ENCODE data around the gene AGXT2. TPM values are rescaled to one million over a fixed set of nuclear protein-coding genes. Genes with fewer than 3 reads are reported as not detected.

AGXT2 gene
- total and polyA plus RNA-seq, 9 of the 15 experiments (the other 6 are each of a cell fraction or from before 2014, with no cell fraction given) = not detected

- H3K27me3 ChIP-seq (ENCODE audit: control insufficient read depth in 2 of 2, insufficient read depth in 2 of 2, low read length in 2 of 2) = no peaks in the 10 kb centered on the region
- no peaks in the 10 kb centered on the region for H3K4me1 ChIP-seq (replicated peaks in 1 of 2; ENCODE audit: control insufficient read depth in 2 of 2, insufficient read depth in 2 of 2, low read length in 2 of 2)
- H3K9me3 ChIP-seq (replicated peaks; ENCODE audit: control insufficient read depth, insufficient read depth, low read depth, low read length) = no peaks in the 10 kb centered on the region
- H3K27ac ChIP-seq (ENCODE audit: extremely low read depth, low read depth, low read length) = no peak overlapping the region
- H3K4me2 ChIP-seq (ENCODE audit: insufficient read depth, low read length) = no peak overlapping the region
- H3K79me2 ChIP-seq (ENCODE audit: control insufficient read depth, insufficient read depth, low read length) = no peaks in the 10 kb centered on the region
- H4K20me1 ChIP-seq (replicated peaks; ENCODE audit: control insufficient read depth, insufficient read depth, low read length) = no peaks in the 10 kb centered on the region
- WGBS (ENCODE audit: insufficient coverage, low coverage, missing lambda C conversion rate) = 0% methylated on average over 4 of the region's 4 CpGs
- H3K36me3 ChIP-seq (ENCODE audit: control insufficient read depth, insufficient read depth, low read length) = no peaks in the 10 kb centered on the region
- TF ChIP-seq HDAC8 (tag; IDR thresholded peaks at IDR 0.05) = no peak
- TF ChIP-seq, protein P1, sequence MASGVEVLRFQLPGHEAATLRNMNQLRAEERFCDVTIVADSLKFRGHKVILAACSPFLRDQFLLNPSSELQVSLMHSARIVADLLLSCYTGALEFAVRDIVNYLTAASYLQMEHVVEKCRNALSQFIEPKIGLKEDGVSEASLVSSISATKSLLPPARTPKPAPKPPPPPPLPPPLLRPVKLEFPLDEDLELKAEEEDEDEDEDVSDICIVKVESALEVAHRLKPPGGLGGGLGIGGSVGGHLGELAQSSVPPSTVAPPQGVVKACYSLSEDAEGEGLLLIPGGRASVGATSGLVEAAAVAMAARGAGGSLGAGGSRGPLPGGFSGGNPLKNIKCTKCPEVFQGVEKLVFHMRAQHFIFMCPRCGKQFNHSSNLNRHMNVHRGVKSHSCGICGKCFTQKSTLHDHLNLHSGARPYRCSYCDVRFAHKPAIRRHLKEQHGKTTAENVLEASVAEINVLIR (CRISPR knock-in tag; IDR thresholded peaks at IDR 0.05) = no peak
- TF ChIP-seq TBL1XR1 (IDR thresholded peaks at IDR 0.05; ENCODE audit: low read length in 2 of 2) = no peak
- TF ChIP-seq DIDO1 (tag; IDR thresholded peaks at IDR 0.05; ENCODE audit: low read depth) = no peak
- TF ChIP-seq POLR2AphosphoS5 (IDR thresholded peaks at IDR 0.05; ENCODE audit: control insufficient read depth, insufficient read depth, low read depth, low read length) = no peak
- no peak for TF ChIP-seq HNRNPK (IDR thresholded peaks at IDR 0.05; ENCODE audit: low read depth, low read length, poor library complexity, severe bottlenecking)
- no peak for TF ChIP-seq TEAD2 (tag; IDR thresholded peaks at IDR 0.05)
- no peak for TF ChIP-seq ZNF408 (CRISPR knock-in tag; IDR thresholded peaks at IDR 0.05; ENCODE audit: low read depth)
- TF ChIP-seq, protein P2, sequence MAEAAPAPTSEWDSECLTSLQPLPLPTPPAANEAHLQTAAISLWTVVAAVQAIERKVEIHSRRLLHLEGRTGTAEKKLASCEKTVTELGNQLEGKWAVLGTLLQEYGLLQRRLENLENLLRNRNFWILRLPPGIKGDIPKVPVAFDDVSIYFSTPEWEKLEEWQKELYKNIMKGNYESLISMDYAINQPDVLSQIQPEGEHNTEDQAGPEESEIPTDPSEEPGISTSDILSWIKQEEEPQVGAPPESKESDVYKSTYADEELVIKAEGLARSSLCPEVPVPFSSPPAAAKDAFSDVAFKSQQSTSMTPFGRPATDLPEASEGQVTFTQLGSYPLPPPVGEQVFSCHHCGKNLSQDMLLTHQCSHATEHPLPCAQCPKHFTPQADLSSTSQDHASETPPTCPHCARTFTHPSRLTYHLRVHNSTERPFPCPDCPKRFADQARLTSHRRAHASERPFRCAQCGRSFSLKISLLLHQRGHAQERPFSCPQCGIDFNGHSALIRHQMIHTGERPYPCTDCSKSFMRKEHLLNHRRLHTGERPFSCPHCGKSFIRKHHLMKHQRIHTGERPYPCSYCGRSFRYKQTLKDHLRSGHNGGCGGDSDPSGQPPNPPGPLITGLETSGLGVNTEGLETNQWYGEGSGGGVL (CRISPR knock-in tag; IDR thresholded peaks at IDR 0.05) = no peak
- TF ChIP-seq SUPT5H (IDR thresholded peaks at IDR 0.05) = no peak
- no peak for TF ChIP-seq DACH1 (IDR thresholded peaks at IDR 0.05; ENCODE audit: partially characterized antibody)
- TF ChIP-seq ZNF224 (CRISPR knock-in tag; IDR thresholded peaks at IDR 0.05) = no peak
- no peak for TF ChIP-seq ZZZ3 (IDR thresholded peaks at IDR 0.05)
- no peak for TF ChIP-seq TAF7 (tag; IDR thresholded peaks at IDR 0.05)
- TF ChIP-seq ILF3 (IDR thresholded peaks at IDR 0.05; ENCODE audit: borderline replicate concordance) = no peak
- TF ChIP-seq PHF20 (IDR thresholded peaks at IDR 0.05; ENCODE audit: partially characterized antibody) = no peak
- TF ChIP-seq CSDE1 (IDR thresholded peaks at IDR 0.05) = no peak
- TF ChIP-seq ZC3H8 (IDR thresholded peaks at IDR 0.05) = no peak
- TF ChIP-seq ZNF507 (tag; conservative IDR thresholded peaks at IDR 0.05) = no peak
- no peaks in the 10 kb centered on the region for H3K9me1 ChIP-seq (ENCODE audit: control insufficient read depth, insufficient read depth, low read length)
- no peak overlapping the region for H2AFZ ChIP-seq (ENCODE audit: low read depth, low read length)
- ChIA-PET POLR2A (no interaction called here), CTCF (ENCODE audit: low intra/inter-chr PET ratio) (no interaction called here)
- H3K4me3 ChIP-seq = no peak overlapping the region
- no peak for DNase-seq (ENCODE audit: extremely low read depth in 1 of 4, low spot score in 3 of 4)
- intact Hi-C loops (cut with micrococcal nuclease) (no loop called here), in situ Hi-C loops (cut with MboI) (no loop called here)
- no peak for ATAC-seq
- FAIRE-seq = no peak
- no TSS peak for BruUV-seq (replicated peaks)
- H3K9ac ChIP-seq (ENCODE audit: insufficient read depth in 1 of 2, low read depth in 2 of 2, low read length in 2 of 2) = no peak overlapping the region
Observed at GRCh38 chr5:35073160-35073559, 25.4 kb upstream of the AGXT2 start.

Measured in K562 (cell line).